ENCODE data around the gene SLC39A3. TPM values are rescaled to one million over a fixed set of nuclear protein-coding genes. Genes with fewer than 3 reads are reported as not detected.

SLC39A3 gene
- total RNA-seq, 1 experiment from 2014 or later = 28.2 TPM

DNA sequence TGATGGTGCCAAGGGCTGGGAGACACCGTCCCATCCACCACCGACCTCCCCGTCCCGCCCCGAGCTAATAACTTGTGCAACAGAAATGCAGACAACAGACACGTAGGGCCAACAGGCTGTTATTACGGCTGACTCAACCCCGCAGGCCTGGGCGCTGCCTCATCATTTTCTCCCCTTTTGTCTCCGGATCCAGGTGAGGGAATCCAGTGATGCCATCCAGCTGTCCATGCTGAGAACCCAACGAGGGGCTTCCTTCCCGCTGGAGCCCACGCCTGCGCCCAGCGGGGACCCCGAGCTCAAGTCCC lies 12.2 kb downstream of the SLC39A3 start:
- CTCF ChIA-PET = interaction anchor here (0.5 to 1.3 kb wide), 2 partner anchors 79 to 354 kb away, joined by 3 to 4 read pairs; no protein-coding TSS in a partner anchor
- Mint-ChIP-seq H3K4me1 (ENCODE audit: low read depth, unreplicated experiment) (no peaks in the 10 kb centered on the region), H3K27ac (ENCODE audit: unreplicated experiment) (no peak overlapping the region), H3K9me3 (ENCODE audit: low read depth, unreplicated experiment) (no peaks in the 10 kb centered on the region), H3K4me3 (ENCODE audit: low read depth, unreplicated experiment) (no peak overlapping the region), H3K27me3 (ENCODE audit: unreplicated experiment) (peaks cover 55% of the 10 kb centered on the region), H3K36me3 (ENCODE audit: insufficient read depth, unreplicated experiment) (peaks cover 4% of the 10 kb centered on the region)
- no TSS peak for BruUV-seq (replicated peaks)
- TF ChIP-seq, protein P1, sequence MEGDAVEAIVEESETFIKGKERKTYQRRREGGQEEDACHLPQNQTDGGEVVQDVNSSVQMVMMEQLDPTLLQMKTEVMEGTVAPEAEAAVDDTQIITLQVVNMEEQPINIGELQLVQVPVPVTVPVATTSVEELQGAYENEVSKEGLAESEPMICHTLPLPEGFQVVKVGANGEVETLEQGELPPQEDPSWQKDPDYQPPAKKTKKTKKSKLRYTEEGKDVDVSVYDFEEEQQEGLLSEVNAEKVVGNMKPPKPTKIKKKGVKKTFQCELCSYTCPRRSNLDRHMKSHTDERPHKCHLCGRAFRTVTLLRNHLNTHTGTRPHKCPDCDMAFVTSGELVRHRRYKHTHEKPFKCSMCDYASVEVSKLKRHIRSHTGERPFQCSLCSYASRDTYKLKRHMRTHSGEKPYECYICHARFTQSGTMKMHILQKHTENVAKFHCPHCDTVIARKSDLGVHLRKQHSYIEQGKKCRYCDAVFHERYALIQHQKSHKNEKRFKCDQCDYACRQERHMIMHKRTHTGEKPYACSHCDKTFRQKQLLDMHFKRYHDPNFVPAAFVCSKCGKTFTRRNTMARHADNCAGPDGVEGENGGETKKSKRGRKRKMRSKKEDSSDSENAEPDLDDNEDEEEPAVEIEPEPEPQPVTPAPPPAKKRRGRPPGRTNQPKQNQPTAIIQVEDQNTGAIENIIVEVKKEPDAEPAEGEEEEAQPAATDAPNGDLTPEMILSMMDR (IDR thresholded peaks at IDR 0.05; ENCODE audit: unreplicated experiment) = no peak
- no peak for DNase-seq
- intact Hi-C loops (cut with micrococcal nuclease; ENCODE audit: unreplicated experiment) = no loop called here

DNA sequence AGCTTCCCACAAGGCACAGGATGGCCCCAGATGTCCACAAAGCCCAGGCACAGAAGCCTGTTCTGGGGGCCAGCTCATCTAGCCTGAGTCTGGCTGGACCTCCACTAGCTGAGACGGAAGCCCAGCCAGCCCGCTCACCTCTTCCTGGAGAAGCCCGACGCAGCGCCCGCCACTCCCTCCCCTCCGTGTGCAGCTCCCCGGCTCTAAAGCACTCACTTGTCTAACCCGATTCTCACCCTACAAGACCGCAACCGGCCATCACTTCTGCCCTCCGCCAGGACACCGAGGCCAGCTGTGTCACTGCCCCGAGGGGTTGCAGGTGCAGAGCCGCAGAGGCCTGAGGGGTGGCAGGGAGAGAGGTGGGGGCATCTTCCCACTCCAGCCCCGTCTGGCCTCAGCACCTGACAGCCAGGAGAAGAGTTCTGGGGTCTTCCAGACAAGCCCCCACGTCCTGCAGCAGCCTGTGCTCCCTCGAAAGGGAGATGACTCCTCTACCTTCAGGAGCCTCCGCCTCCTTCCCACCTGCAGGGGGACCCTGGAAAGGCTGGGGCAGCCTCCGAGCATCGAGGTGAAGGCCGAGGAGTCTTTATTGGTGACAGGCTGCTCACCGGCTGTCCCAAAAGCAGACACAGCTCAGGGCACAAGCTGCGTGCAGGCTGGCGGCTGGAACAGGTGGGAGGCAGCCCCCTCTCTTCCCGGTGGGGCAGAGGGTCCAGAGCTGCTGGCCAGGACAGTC lies 12.7 kb downstream of the SLC39A3 start:
- peaks cover 60% of the 10 kb centered on the region for H3K27me3 Mint-ChIP-seq (ENCODE audit: unreplicated experiment)
- CTCF ChIA-PET = interaction anchor here (0.5 to 1.3 kb wide), 3 partner anchors 26 to 353 kb away, joined by 3 to 5 read pairs (median 4); no protein-coding TSS in a partner anchor
- intact Hi-C loops (cut with micrococcal nuclease; ENCODE audit: unreplicated experiment) = no loop called here
- H3K4me1 Mint-ChIP-seq (ENCODE audit: low read depth, unreplicated experiment) = no peaks in the 10 kb centered on the region
- H3K4me3 Mint-ChIP-seq (ENCODE audit: low read depth, unreplicated experiment) = no peak overlapping the region
- BruUV-seq (replicated peaks) = no TSS peak
- peaks cover 4% of the 10 kb centered on the region for H3K36me3 Mint-ChIP-seq (ENCODE audit: insufficient read depth, unreplicated experiment)
- H3K9me3 Mint-ChIP-seq (ENCODE audit: low read depth, unreplicated experiment) = no peaks in the 10 kb centered on the region
- TF ChIP-seq, protein P1 (IDR thresholded peaks at IDR 0.05; ENCODE audit: unreplicated experiment) = no peak
- no peak overlapping the region for H3K27ac Mint-ChIP-seq (ENCODE audit: unreplicated experiment)
- no peak for DNase-seq

DNA sequence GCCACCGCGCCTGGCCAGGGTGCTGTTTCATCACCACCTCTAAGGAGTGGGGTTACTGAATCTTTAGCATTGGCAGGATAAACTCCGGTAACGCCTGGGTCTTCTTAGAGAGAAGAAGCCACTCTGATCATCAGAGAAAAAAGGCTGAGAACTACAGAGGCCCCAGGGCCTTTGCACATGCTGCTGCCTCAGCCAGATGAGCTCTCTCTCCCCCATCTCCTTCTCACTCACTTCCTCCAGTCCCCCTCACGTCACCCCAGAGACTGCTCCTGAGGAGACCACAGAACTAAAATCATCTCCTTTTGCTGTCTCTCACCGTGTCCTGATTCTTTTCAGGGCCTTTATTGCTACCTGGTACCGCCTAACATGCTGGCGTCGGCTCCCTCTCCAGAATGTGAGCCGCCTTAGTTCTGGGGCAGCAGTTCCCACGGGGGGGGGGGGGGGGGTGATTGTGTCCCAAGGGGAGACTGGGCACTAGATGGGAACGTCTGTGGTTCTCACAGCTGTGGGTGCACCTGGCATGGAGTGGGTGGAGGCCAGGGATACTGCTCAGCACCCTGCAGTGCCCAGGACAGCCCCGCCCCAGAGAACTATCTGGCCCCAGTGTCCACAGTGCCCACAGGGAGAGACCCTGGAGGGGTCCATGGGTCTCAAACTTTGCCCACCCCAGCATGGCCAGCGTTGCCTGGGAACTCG lies 13.5 kb downstream of the SLC39A3 start:
- Mint-ChIP-seq H3K4me3 (ENCODE audit: low read depth, unreplicated experiment) (no peak overlapping the region), H3K27me3 (ENCODE audit: unreplicated experiment) (peaks cover 61% of the 10 kb centered on the region), H3K4me1 (ENCODE audit: low read depth, unreplicated experiment) (no peaks in the 10 kb centered on the region), H3K9me3 (ENCODE audit: low read depth, unreplicated experiment) (no peaks in the 10 kb centered on the region), H3K36me3 (ENCODE audit: insufficient read depth, unreplicated experiment) (peaks cover 4% of the 10 kb centered on the region), H3K27ac (ENCODE audit: unreplicated experiment) (no peak overlapping the region)
- CTCF ChIA-PET = interaction anchor here (0.9 kb wide), 1 partner anchor 26 kb away, joined by 5 read pairs; no protein-coding TSS in a partner anchor
- no peak for DNase-seq
- TF ChIP-seq, protein P1 (IDR thresholded peaks at IDR 0.05; ENCODE audit: unreplicated experiment) = no peak
- intact Hi-C loops (cut with micrococcal nuclease; ENCODE audit: unreplicated experiment) = no loop called here
- no TSS peak for BruUV-seq (replicated peaks)

DNA sequence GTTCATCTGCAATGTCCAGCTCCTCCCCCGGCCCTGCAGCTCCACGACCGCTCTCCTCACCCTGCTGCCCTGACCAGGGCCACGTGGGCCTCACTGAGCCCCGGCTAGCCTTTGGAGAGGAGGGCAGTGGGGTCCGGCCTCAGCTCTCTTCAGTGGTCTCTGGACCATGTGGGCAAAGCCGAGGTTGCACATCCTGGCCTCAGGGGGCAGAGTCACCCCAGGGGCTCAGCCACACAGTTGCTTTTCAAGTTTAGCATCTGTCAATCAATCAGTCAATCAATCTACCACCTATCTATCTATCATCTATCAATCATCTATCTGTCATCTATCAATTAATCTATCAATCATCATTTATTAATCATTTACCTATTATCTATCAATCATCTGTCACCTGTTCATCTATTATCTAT lies 15.7 kb downstream of the SLC39A3 start:
- BruUV-seq (replicated peaks) = no TSS peak
- CTCF ChIA-PET = no interaction called here
- TF ChIP-seq, protein P1 (IDR thresholded peaks at IDR 0.05; ENCODE audit: unreplicated experiment) = no peak
- DNase-seq = no peak
- H3K27me3 Mint-ChIP-seq (ENCODE audit: unreplicated experiment) = peaks cover 74% of the 10 kb centered on the region
- H3K9me3 Mint-ChIP-seq (ENCODE audit: low read depth, unreplicated experiment) = no peaks in the 10 kb centered on the region
- H3K27ac Mint-ChIP-seq (ENCODE audit: unreplicated experiment) = no peak overlapping the region
- H3K4me1 Mint-ChIP-seq (ENCODE audit: low read depth, unreplicated experiment) = no peaks in the 10 kb centered on the region
- peaks cover 4% of the 10 kb centered on the region for H3K36me3 Mint-ChIP-seq (ENCODE audit: insufficient read depth, unreplicated experiment)
- H3K4me3 Mint-ChIP-seq (ENCODE audit: low read depth, unreplicated experiment) = no peak overlapping the region
- intact Hi-C loops (cut with micrococcal nuclease; ENCODE audit: unreplicated experiment) = no loop called here
